IMR-90 (cell line): ENCODE results near the gene LRP5. TPM values are rescaled to one million over a fixed set of nuclear protein-coding genes. Genes with fewer than 3 reads are reported as not detected.

Experiments
- ATAC-seq: fragments of 200-7000 bp; cut with Tn5 transposase; 2 replicates; pipeline ENCODE4 v1.9.1; 2020; ENCODE audit warnings: low read depth, mild to moderate bottlenecking, moderate library complexity
- BruUV-seq: library from RNA; stranded (reverse); fragments of 400-500 nt; replicated peaks from 2 replicates; lab custom pipeline; 2021; lab: Mats Ljungman, UMichigan
- CTCF ChIA-PET: fragments of 300-600 bp; formaldehyde crosslinking; extraction: SDS; loops from one replicate; lab custom pipeline; 2021; ENCODE audit warnings: antibody characterized with exemption; lab: Yijun Ruan, JAX
- POLR2A ChIA-PET: fragments of 300-600 bp; sonication (Branson Sonifier 250); formaldehyde crosslinking; loops from one replicate; lab custom pipeline; 2022; ENCODE audit warnings: antibody characterized with exemption; ENCODE audit not compliant: unreplicated experiment; lab: Charles Lee
- DNase-seq: peaks from one replicate; pipeline ENCODE4 v3.0.0; 2013
- H2AFZ ChIP-seq: replicated peaks from 2 replicates; pipeline ENCODE3; 2013; ENCODE audit warnings: low read length, mild to moderate bottlenecking; ENCODE audit not compliant: poor library complexity
- H2AK5ac ChIP-seq: 2 replicates; pipeline ENCODE4 v1.6.1; 2013; ENCODE audit warnings: low read depth, low read length, inconsistent platforms
- H2AK9ac ChIP-seq: replicated peaks from 2 replicates; pipeline ENCODE3; 2013; ENCODE audit warnings: mild to moderate bottlenecking, low read depth, low read length, moderate library complexity; ENCODE audit not compliant: poor library complexity
- H2BK120ac ChIP-seq: 2 replicates; pipeline ENCODE4 v1.6.1; 2013; ENCODE audit warnings: low read depth, low read length, inconsistent platforms
- H2BK15ac ChIP-seq: 3 replicates; pipeline ENCODE4 v1.6.1; 2013; ENCODE audit warnings: low read depth, low read length, inconsistent platforms
- H2BK20ac ChIP-seq: 2 replicates; pipeline ENCODE4 v1.6.1; 2013; ENCODE audit warnings: low read depth, mild to moderate bottlenecking, inconsistent platforms, low read length, moderate library complexity
- H2BK5ac ChIP-seq: 2 replicates; pipeline ENCODE4 v1.6.1; 2013; ENCODE audit warnings: mild to moderate bottlenecking, low read depth, low read length, inconsistent platforms; ENCODE audit not compliant: poor library complexity, severe bottlenecking
- H3K14ac ChIP-seq: replicated peaks from 2 replicates; pipeline ENCODE4 v1.6.1; 2013; ENCODE audit warnings: low read depth, low read length, inconsistent platforms
- H3K18ac ChIP-seq: 2 replicates; pipeline ENCODE4 v1.6.1; 2013; ENCODE audit warnings: low read depth, low read length, control low read depth
- H3K23ac ChIP-seq: 2 replicates; pipeline ENCODE4 v1.6.1; 2013; ENCODE audit warnings: low read depth, low read length, inconsistent platforms
- H3K27ac ChIP-seq: 2 replicates; pipeline ENCODE4 v1.5.1; 2013; ENCODE audit warnings: mild to moderate bottlenecking, control low read depth, low read length; ENCODE audit not compliant: insufficient read depth
- H3K27me3 ChIP-seq: 2 replicates; pipeline ENCODE4 v1.6.1; 2013; ENCODE audit warnings: low read length; ENCODE audit not compliant: control insufficient read depth, insufficient read depth
- H3K36me3 ChIP-seq: 2 replicates; pipeline ENCODE4 v1.6.1; 2013; ENCODE audit warnings: low read length, mixed read lengths; ENCODE audit not compliant: control insufficient read depth, insufficient read depth
- H3K4ac ChIP-seq: 2 replicates; pipeline ENCODE4 v1.6.1; 2013; ENCODE audit warnings: low read depth, low read length, inconsistent platforms
- H3K4me1 ChIP-seq: 2 replicates; pipeline ENCODE4 v1.6.1; 2013; ENCODE audit warnings: low read length, mixed read lengths; ENCODE audit not compliant: control insufficient read depth, insufficient read depth
- H3K4me2 ChIP-seq: 2 replicates; pipeline ENCODE4 v1.6.1; 2013; ENCODE audit warnings: low read depth, mild to moderate bottlenecking, control low read depth, low read length, moderate library complexity
- H3K4me3 ChIP-seq: 2 replicates; pipeline ENCODE4 v1.5.1; 2013; ENCODE audit warnings: low read depth, mild to moderate bottlenecking, control low read depth, low read length, moderate library complexity; ENCODE audit not compliant: insufficient read depth
- H3K56ac ChIP-seq: 2 replicates; pipeline ENCODE4 v1.6.1; 2013; ENCODE audit warnings: low read length, inconsistent platforms; ENCODE audit not compliant: insufficient read depth; ENCODE audit errors: extremely low read depth
- H3K79me1 ChIP-seq, 2 experiments: 2 replicates each; pipeline ENCODE4 v1.6.1; 2013; ENCODE audit warnings: low read length in 2 of 2, inconsistent platforms in 1 of 2, low read depth in 1 of 2
- H3K9ac ChIP-seq: 2 replicates; pipeline ENCODE4 v1.6.1; 2013; ENCODE audit warnings: low read depth, low read length, control low read depth
- H3K9me1 ChIP-seq: 2 replicates; pipeline ENCODE4 v1.6.1; 2013; ENCODE audit warnings: low read length, inconsistent platforms; ENCODE audit not compliant: insufficient read depth
- H3K9me3 ChIP-seq: 2 replicates; pipeline ENCODE4 v1.6.1; 2013; ENCODE audit warnings: low read length; ENCODE audit not compliant: control insufficient read depth, insufficient read depth
- H4K20me1 ChIP-seq: 2 replicates; pipeline ENCODE4 v1.6.1; 2013; ENCODE audit warnings: low read length, inconsistent platforms; ENCODE audit not compliant: insufficient read depth
- H4K5ac ChIP-seq: 2 replicates; pipeline ENCODE4 v1.6.1; 2013; ENCODE audit warnings: mild to moderate bottlenecking, low read depth, low read length, control low read depth
- H4K8ac ChIP-seq, 2 experiments: 2 replicates each; pipeline ENCODE4 v1.6.1; 2013; ENCODE audit warnings: low read depth in 2 of 2, low read length in 2 of 2, control low read depth in 1 of 2, inconsistent platforms in 1 of 2
- H4K91ac ChIP-seq: 2 replicates; pipeline ENCODE4 v1.6.1; 2013; ENCODE audit warnings: low read depth, low read length, inconsistent platforms; ENCODE audit not compliant: insufficient read depth
- BHLHE40 ChIP-seq: fragments of 150-350 bp; IDR thresholded peaks from 2 replicates; pipeline ENCODE4 v1.6.1; 2016; ENCODE audit warnings: mild to moderate bottlenecking, low read depth, low read length
- CEBPB ChIP-seq: IDR thresholded peaks from 2 replicates; pipeline ENCODE4 v1.6.1; 2012; ENCODE audit warnings: low read depth, low read length, improper control_type of control experiment
- CHD1 ChIP-seq: IDR thresholded peaks from 2 replicates; pipeline ENCODE4 v1.6.1; 2012; ENCODE audit warnings: low read depth, low read length, improper control_type of control experiment
- CTCF ChIP-seq: conservative IDR thresholded peaks from 2 replicates; pipeline ENCODE4 v1.5.1; 2012; ENCODE audit warnings: mild to moderate bottlenecking, low read depth, low read length, improper control_type of control experiment
- FOS ChIP-seq: fragments of 150-350 bp; IDR thresholded peaks from 2 replicates; pipeline ENCODE4 v1.6.1; 2016; ENCODE audit warnings: low read depth, low read length
- MAFK ChIP-seq: IDR thresholded peaks from 2 replicates; pipeline ENCODE4 v1.6.1; 2012; ENCODE audit warnings: low read depth, low read length, improper control_type of control experiment
- MAZ ChIP-seq: IDR thresholded peaks from 2 replicates; pipeline ENCODE4 v1.6.1; 2012; ENCODE audit warnings: low read depth, mild to moderate bottlenecking, low read length, improper control_type of control experiment, moderate library complexity, borderline replicate concordance
- MXI1 ChIP-seq: IDR thresholded peaks from 2 replicates; pipeline ENCODE4 v1.6.1; 2012; ENCODE audit warnings: low read depth, mild to moderate bottlenecking, low read length, moderate library complexity, borderline replicate concordance
- NFE2L2 ChIP-seq: fragments of 150-350 bp; IDR thresholded peaks from 2 replicates; pipeline ENCODE4 v1.6.1; 2016; ENCODE audit warnings: low read depth, mild to moderate bottlenecking, low read length
- POLR2A ChIP-seq: IDR thresholded peaks from 2 replicates; pipeline ENCODE4 v1.6.1; 2012; ENCODE audit warnings: mild to moderate bottlenecking, low read depth, low read length
- RAD21 ChIP-seq: IDR thresholded peaks from 2 replicates; pipeline ENCODE4 v1.6.1; 2012; ENCODE audit warnings: low read length, improper control_type of control experiment
- RCOR1 ChIP-seq: IDR thresholded peaks from 2 replicates; pipeline ENCODE4 v1.6.1; 2012; ENCODE audit warnings: mild to moderate bottlenecking, low read length, improper control_type of control experiment; ENCODE audit not compliant: insufficient replicate concordance
- RFX5 ChIP-seq: IDR thresholded peaks from 2 replicates; pipeline ENCODE4 v1.8.0; 2012; ENCODE audit warnings: low read depth, mild to moderate bottlenecking, low read length, moderate library complexity
- SMC3 ChIP-seq: fragments of 150-350 bp; IDR thresholded peaks from 2 replicates; pipeline ENCODE4 v1.6.1; 2016; ENCODE audit warnings: low read depth, mild to moderate bottlenecking, antibody characterized with exemption, low read length, moderate library complexity
- USF2 ChIP-seq: fragments of 150-350 bp; IDR thresholded peaks from 2 replicates; pipeline ENCODE4 v1.6.1; 2017; ENCODE audit warnings: mild to moderate bottlenecking, antibody characterized with exemption, low read length, low read depth
- WGBS, 2 experiments: methylation state at CpG; one replicate each; pipeline versions ENCODE4 v1.1.5 to v1.1.7; 2013; ENCODE audit warnings: missing lambda C conversion rate in 2 of 2; ENCODE audit not compliant: insufficient read length in 1 of 2; ENCODE audit errors: extremely low coverage in 2 of 2; 5-methylcytosine and 5-hydroxymethylcytosine counted together
- dilution Hi-C: fragments of 300-500 bp; cut with HindIII; formaldehyde crosslinking; loops from one replicate; pipeline ENCODE4 v1.14.3; 2018; ENCODE audit warnings: low sequenced_read_pairs; ENCODE audit not compliant: unreplicated experiment
- in situ Hi-C: fragments of 300-500 bp; cut with MboI; formaldehyde crosslinking; loops from 3 replicates; pipeline ENCODE4 v1.14.3; 2019; ENCODE audit warnings: low sequenced_read_pairs, inconsistent platforms, mixed read lengths
- intact Hi-C: fragments of 100-400 bp; cut with micrococcal nuclease; formaldehyde crosslinking; loops from 2 replicates; pipeline ENCODE4 v1.10.0; 2022
- polyA plus RNA-seq, 3 experiments: library from polyadenylated mRNA; depleted of rRNA; stranded (reverse); fragments of >200 nt; gene quantifications; 2 replicates each; pipeline ENCODE4 v1.2.3, GENCODE V29; 2012; ENCODE audit warnings: low replicate concordance in 1 of 3
- total RNA-seq: library from RNA; depleted of rRNA; stranded (reverse); fragments of >200 nt; gene quantifications from 2 replicates; pipeline ENCODE4 v1.2.3, GENCODE V29; 2012
- TF ChIP-seq, protein P1 (sequence below): fragments of 150-350 bp; IDR thresholded peaks from 2 replicates; pipeline ENCODE4 v1.6.1; 2016; ENCODE audit warnings: low read depth, mild to moderate bottlenecking, low read length, moderate library complexity, borderline replicate concordance

The LRP5 gene
- total and polyA plus RNA-seq, 2 of the 4 experiments (the other 2 are of a cell fraction): 10.4 to 15.0 TPM

DNA sequence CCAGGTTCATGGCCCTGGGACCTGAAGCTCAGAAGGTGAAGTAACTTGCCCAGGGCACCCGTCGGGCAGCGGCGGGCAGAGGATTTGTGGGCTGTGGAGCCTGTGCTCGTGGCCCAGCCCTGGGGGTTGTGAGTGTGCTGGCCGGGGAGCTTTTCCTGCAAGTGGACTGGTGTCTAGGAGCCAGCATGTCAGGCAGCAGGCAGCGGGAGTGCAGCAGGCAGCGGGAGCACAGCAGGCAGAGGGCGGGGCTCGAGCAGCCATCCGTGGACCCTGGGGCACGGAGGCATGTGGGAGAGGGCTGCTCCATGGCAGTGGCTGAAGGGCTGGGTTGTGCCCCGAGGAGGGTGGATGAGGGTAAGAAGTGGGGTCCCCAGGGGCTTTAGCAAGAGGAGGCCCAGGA is 75.4 kb downstream of the LRP5 start:
- intact Hi-C loops: no loop called here
- peaks cover 2% of the 10 kb centered on the region; the same call in 1 of the 2 replicates for H3K9me3 ChIP-seq
- H3K56ac ChIP-seq: no peak overlapping the region
- TF ChIP-seq CTCF (no peak), CEBPB (no peak), POLR2A (no peak), CHD1 (no peak), RFX5 (no peak), USF2 (no peak), SMC3 (no peak), MAFK (no peak), BHLHE40 (no peak), MAZ (no peak), MXI1 (no peak), FOS (no peak), NFE2L2 (no peak), RAD21 (no peak), RCOR1 (no peak)
- TF ChIP-seq, protein P1, sequence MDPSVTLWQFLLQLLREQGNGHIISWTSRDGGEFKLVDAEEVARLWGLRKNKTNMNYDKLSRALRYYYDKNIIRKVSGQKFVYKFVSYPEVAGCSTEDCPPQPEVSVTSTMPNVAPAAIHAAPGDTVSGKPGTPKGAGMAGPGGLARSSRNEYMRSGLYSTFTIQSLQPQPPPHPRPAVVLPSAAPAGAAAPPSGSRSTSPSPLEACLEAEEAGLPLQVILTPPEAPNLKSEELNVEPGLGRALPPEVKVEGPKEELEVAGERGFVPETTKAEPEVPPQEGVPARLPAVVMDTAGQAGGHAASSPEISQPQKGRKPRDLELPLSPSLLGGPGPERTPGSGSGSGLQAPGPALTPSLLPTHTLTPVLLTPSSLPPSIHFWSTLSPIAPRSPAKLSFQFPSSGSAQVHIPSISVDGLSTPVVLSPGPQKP: no peak
- no peak overlapping the region for H4K5ac ChIP-seq
- no peaks in the 10 kb centered on the region for H3K4me1 ChIP-seq
- WGBS, 2 experiments: 96% methylated on average over 11 of the region's 13 CpGs; no CpG with 5 or more reads in 1 of the 2 experiments
- H3K27ac ChIP-seq: no peak overlapping the region
- no peak overlapping the region for H2BK15ac ChIP-seq
- H2BK120ac ChIP-seq: no peak overlapping the region
- DNase-seq (no peak), ATAC-seq (no peak)
- H3K9me1 ChIP-seq: peaks cover 4% of the 10 kb centered on the region; the same call in 1 of the 2 replicates
- H3K4ac ChIP-seq: no peak overlapping the region
- peaks cover 19% of the 10 kb centered on the region for H4K20me1 ChIP-seq
- peaks cover 0 to 5% of the 10 kb centered on the region in 2 experiments; a peak in 1 of 4 replicates for H3K79me1 ChIP-seq
- H4K91ac ChIP-seq: no peak overlapping the region
- no peak overlapping the region for H3K9ac ChIP-seq
- no peak overlapping the region for H2AFZ ChIP-seq
- H2BK5ac ChIP-seq: no peak overlapping the region
- BruUV-seq: no TSS peak
- no peak overlapping the region for H3K23ac ChIP-seq
- H3K36me3 ChIP-seq: peaks cover 41% of the 10 kb centered on the region
- ChIA-PET CTCF (no interaction called here), POLR2A (no interaction called here)
- H3K27me3 ChIP-seq: no peaks in the 10 kb centered on the region
- H2BK20ac ChIP-seq: no peak overlapping the region
- dilution Hi-C loops: no loop called here
- H4K8ac ChIP-seq: no peak overlapping the region
- no peak overlapping the region for H3K4me3 ChIP-seq
- H3K14ac ChIP-seq: no peak overlapping the region
- H3K4me2 ChIP-seq: no peak overlapping the region
- H3K18ac ChIP-seq: no peak overlapping the region
- in situ Hi-C loops: no loop called here
- H2AK5ac ChIP-seq: no peak overlapping the region
- no peak overlapping the region for H2AK9ac ChIP-seq
